SK-N-SH treated with all-trans-retinoic acid at 6 μM for 48 hours (cell line): Measurements from ENCODE around the gene CDC42.

Experiments used
- ATAC-seq: fragments of 200-7000 bp; cut with Tn5 transposase; 3 replicates; pipeline ENCODE4 v1.9.1; 2020; ENCODE audit warnings: mild to moderate bottlenecking, moderate library complexity
- ARNTL ChIP-seq: fragments of 450-650 bp; formaldehyde crosslinking; IDR thresholded peaks from 2 replicates; pipeline ENCODE4 v1.5.0; 2020; ENCODE audit warnings: low read depth, mild to moderate bottlenecking, moderate library complexity, borderline replicate concordance
- BACH2 ChIP-seq: fragments of 250-450 bp; sonication (Bioruptor Pico); IDR thresholded peaks from 2 replicates; pipeline ENCODE4 v1.9.0; 2021; ENCODE audit warnings: mild to moderate bottlenecking, borderline replicate concordance
- CSDC2 ChIP-seq: fragments of 250-450 bp; sonication (Bioruptor Pico); IDR thresholded peaks from 2 replicates; pipeline ENCODE4 v1.5.0; 2020; ENCODE audit warnings: mild to moderate bottlenecking, moderate library complexity
- ESRRG ChIP-seq: fragments of 250-450 bp; sonication (Bioruptor Pico); IDR thresholded peaks from 2 replicates; pipeline ENCODE4 v1.6.1; 2021; ENCODE audit warnings: mild to moderate bottlenecking
- GLIS3 ChIP-seq: fragments of 250-450 bp; sonication (Bioruptor Pico); IDR thresholded peaks from 2 replicates; pipeline ENCODE4 v1.5.0; 2020; ENCODE audit warnings: mild to moderate bottlenecking, moderate library complexity
- OSR1 ChIP-seq: fragments of 250-450 bp; sonication (Bioruptor Pico); IDR thresholded peaks from 2 replicates; pipeline ENCODE4 v1.8.0; 2022; ENCODE audit warnings: moderate library complexity, mild to moderate bottlenecking, inconsistent platforms
- RARB ChIP-seq: fragments of 250-450 bp; sonication (Bioruptor Pico); IDR thresholded peaks from 2 replicates; pipeline ENCODE4 v1.8.0; 2021; ENCODE audit warnings: mild to moderate bottlenecking, moderate library complexity
- SNAI2 ChIP-seq: fragments of 250-450 bp; sonication (Bioruptor Pico); IDR thresholded peaks from 2 replicates; pipeline ENCODE4 v1.5.0; 2020; ENCODE audit warnings: mild to moderate bottlenecking, moderate library complexity
- TCF4 ChIP-seq: fragments of 250-450 bp; sonication (Bioruptor Pico); IDR thresholded peaks from 2 replicates; pipeline ENCODE4 v1.8.0; 2021; ENCODE audit warnings: mild to moderate bottlenecking, moderate library complexity, borderline replicate concordance
- TOX ChIP-seq: fragments of 250-450 bp; sonication (Bioruptor Pico); IDR thresholded peaks from 2 replicates; pipeline ENCODE4 v1.8.0; 2021; ENCODE audit warnings: mild to moderate bottlenecking, moderate library complexity, borderline replicate concordance
- ZC3H10 ChIP-seq: fragments of 250-450 bp; sonication (Bioruptor Pico); IDR thresholded peaks from 2 replicates; pipeline ENCODE4 v1.5.1; 2021; ENCODE audit warnings: mild to moderate bottlenecking, moderate library complexity
- ZFP3 ChIP-seq: fragments of 250-450 bp; sonication (Bioruptor Pico); IDR thresholded peaks from 2 replicates; pipeline ENCODE4 v1.5.0; 2020; ENCODE audit warnings: mild to moderate bottlenecking, moderate library complexity
- ZFP30 ChIP-seq: fragments of 450-650 bp; formaldehyde crosslinking; IDR thresholded peaks from 2 replicates; pipeline ENCODE4 v1.5.0; 2022; ENCODE audit warnings: mild to moderate bottlenecking, moderate library complexity
- ZNF565 ChIP-seq: fragments of 450-650 bp; formaldehyde crosslinking; conservative IDR thresholded peaks from 2 replicates; pipeline ENCODE4 v1.5.0; 2020; ENCODE audit warnings: low read depth, mild to moderate bottlenecking, moderate library complexity
- ZNF70 ChIP-seq: fragments of 450-650 bp; formaldehyde crosslinking; IDR thresholded peaks from 2 replicates; pipeline ENCODE4 v1.5.0; 2020; ENCODE audit warnings: mild to moderate bottlenecking, moderate library complexity
- ZNF8 ChIP-seq: fragments of 450-650 bp; formaldehyde crosslinking; IDR thresholded peaks from 2 replicates; pipeline ENCODE4 v1.5.0; 2020; ENCODE audit warnings: mild to moderate bottlenecking, moderate library complexity
- TF ChIP-seq, protein P1 (sequence below): fragments of 250-450 bp; sonication (Bioruptor Pico); IDR thresholded peaks from 2 replicates; pipeline ENCODE4 v1.8.0; 2020; ENCODE audit warnings: mild to moderate bottlenecking, moderate library complexity, borderline replicate concordance
- TF ChIP-seq, protein P2 (sequence below): fragments of 250-450 bp; sonication (Bioruptor Pico); IDR thresholded peaks from 2 replicates; pipeline ENCODE4 v1.5.1; 2020; ENCODE audit warnings: low read depth, mild to moderate bottlenecking, moderate library complexity
- TF ChIP-seq, protein P3 (sequence below): fragments of 250-450 bp; sonication (Bioruptor Pico); IDR thresholded peaks from 2 replicates; pipeline ENCODE4 v1.8.0; 2021; ENCODE audit warnings: low read depth, mild to moderate bottlenecking, moderate library complexity, borderline replicate concordance
- TF ChIP-seq, protein P4 (sequence below): fragments of 250-450 bp; sonication (Bioruptor Pico); IDR thresholded peaks from 2 replicates; pipeline ENCODE4 v1.5.0; 2020; ENCODE audit warnings: mild to moderate bottlenecking, moderate library complexity
- TF ChIP-seq, protein P5 (sequence below): fragments of 250-450 bp; sonication (Bioruptor Pico); IDR thresholded peaks from 2 replicates; pipeline ENCODE4 v1.5.1; 2021; ENCODE audit warnings: mild to moderate bottlenecking, moderate library complexity

CDC42 gene

DNA sequence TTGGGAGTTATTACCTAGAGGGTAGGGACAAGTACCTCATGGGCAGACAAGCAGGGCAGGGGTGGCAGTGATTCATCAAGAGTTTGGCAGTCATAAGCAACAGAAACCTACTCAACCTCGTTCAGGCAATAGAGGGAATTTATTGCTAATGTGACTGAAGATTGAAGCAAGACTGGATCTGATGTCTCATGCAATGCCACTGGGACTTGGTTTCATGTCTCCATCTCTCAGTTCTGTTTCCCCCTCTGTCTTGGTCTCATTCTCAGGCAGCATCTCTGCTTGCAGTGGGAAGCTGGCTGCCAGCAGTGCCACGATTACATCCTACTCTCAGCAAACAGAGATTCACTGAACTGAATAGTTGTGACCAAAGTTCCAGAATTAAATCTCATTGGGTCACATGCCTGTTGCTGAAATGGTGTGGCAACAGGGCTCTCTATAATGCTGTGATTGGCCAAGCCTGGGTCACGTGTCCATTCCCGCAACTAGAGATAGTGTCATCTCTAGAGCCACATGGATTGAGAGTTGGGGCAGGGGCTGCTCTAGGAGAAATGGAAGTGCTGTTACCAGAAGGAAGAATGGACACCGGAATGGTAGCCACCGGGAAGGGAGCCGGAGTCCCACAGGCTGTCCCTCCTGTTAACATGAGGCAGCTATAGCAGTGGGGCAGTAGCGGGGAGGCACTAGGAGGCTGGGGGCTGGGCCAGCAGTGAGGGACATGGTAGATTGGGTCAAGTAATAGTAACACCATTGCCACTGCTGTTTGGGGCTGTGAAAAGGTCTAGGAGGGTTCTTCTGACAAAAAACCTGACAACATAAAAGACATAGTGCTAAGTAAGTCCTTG lies 3.9 kb upstream of the CDC42 start:
- ATAC-seq: no peak

DNA sequence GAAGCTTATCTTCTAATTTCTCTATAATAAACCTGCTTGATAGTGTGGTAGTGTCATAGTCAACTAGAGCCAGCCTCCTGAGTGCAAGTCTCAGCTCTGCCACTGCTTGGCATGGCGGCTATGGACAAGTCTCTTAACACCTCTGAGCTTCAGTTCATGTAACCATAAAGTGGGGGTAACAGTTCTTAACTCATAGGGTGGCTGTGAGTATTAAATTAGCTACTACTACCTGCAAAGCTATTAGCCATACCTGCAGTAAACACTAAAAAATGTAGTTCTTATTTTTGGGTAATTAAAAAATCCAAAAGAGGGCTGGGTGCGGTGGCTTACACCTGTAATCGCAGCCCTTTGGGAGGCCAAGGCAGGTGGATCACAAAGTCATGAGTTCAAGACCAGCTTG lies 2.2 kb upstream of the CDC42 start:
- no peak for ATAC-seq
- TF ChIP-seq, protein P1, sequence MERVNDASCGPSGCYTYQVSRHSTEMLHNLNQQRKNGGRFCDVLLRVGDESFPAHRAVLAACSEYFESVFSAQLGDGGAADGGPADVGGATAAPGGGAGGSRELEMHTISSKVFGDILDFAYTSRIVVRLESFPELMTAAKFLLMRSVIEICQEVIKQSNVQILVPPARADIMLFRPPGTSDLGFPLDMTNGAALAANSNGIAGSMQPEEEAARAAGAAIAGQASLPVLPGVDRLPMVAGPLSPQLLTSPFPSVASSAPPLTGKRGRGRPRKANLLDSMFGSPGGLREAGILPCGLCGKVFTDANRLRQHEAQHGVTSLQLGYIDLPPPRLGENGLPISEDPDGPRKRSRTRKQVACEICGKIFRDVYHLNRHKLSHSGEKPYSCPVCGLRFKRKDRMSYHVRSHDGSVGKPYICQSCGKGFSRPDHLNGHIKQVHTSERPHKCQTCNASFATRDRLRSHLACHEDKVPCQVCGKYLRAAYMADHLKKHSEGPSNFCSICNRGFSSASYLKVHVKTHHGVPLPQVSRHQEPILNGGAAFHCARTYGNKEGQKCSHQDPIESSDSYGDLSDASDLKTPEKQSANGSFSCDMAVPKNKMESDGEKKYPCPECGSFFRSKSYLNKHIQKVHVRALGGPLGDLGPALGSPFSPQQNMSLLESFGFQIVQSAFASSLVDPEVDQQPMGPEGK (CRISPR knock-in tag): no peak
- TF ChIP-seq OSR1 (no peak), ZFP30 (no peak), ZC3H10 (CRISPR knock-in tag) (no peak), ZNF565 (CRISPR knock-in tag) (no peak), ZNF8 (no peak), ESRRG (CRISPR knock-in tag) (no peak), GLIS3 (no peak), TOX (CRISPR knock-in tag) (no peak), RARB (CRISPR knock-in tag) (no peak), ZFP3 (CRISPR knock-in tag) (no peak), ZNF70 (CRISPR knock-in tag) (no peak), ARNTL (CRISPR knock-in tag) (no peak), BACH2 (no peak), TCF4 (CRISPR knock-in tag) (no peak), CSDC2 (CRISPR knock-in tag) (no peak)
- TF ChIP-seq, protein P2, sequence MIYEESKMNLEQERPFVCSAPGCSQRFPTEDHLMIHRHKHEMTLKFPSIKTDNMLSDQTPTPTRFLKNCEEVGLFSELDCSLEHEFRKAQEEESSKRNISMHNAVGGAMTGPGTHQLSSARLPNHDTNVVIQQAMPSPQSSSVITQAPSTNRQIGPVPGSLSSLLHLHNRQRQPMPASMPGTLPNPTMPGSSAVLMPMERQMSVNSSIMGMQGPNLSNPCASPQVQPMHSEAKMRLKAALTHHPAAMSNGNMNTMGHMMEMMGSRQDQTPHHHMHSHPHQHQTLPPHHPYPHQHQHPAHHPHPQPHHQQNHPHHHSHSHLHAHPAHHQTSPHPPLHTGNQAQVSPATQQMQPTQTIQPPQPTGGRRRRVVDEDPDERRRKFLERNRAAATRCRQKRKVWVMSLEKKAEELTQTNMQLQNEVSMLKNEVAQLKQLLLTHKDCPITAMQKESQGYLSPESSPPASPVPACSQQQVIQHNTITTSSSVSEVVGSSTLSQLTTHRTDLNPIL (CRISPR knock-in tag): no peak
- TF ChIP-seq, protein P3, sequence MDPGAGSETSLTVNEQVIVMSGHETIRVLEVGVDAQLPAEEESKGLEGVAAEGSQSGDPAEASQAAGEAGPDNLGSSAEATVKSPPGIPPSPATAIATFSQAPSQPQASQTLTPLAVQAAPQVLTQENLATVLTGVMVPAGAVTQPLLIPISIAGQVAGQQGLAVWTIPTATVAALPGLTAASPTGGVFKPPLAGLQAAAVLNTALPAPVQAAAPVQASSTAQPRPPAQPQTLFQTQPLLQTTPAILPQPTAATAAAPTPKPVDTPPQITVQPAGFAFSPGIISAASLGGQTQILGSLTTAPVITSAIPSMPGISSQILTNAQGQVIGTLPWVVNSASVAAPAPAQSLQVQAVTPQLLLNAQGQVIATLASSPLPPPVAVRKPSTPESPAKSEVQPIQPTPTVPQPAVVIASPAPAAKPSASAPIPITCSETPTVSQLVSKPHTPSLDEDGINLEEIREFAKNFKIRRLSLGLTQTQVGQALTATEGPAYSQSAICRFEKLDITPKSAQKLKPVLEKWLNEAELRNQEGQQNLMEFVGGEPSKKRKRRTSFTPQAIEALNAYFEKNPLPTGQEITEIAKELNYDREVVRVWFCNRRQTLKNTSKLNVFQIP (CRISPR knock-in tag): no peak
- TF ChIP-seq, protein P4, sequence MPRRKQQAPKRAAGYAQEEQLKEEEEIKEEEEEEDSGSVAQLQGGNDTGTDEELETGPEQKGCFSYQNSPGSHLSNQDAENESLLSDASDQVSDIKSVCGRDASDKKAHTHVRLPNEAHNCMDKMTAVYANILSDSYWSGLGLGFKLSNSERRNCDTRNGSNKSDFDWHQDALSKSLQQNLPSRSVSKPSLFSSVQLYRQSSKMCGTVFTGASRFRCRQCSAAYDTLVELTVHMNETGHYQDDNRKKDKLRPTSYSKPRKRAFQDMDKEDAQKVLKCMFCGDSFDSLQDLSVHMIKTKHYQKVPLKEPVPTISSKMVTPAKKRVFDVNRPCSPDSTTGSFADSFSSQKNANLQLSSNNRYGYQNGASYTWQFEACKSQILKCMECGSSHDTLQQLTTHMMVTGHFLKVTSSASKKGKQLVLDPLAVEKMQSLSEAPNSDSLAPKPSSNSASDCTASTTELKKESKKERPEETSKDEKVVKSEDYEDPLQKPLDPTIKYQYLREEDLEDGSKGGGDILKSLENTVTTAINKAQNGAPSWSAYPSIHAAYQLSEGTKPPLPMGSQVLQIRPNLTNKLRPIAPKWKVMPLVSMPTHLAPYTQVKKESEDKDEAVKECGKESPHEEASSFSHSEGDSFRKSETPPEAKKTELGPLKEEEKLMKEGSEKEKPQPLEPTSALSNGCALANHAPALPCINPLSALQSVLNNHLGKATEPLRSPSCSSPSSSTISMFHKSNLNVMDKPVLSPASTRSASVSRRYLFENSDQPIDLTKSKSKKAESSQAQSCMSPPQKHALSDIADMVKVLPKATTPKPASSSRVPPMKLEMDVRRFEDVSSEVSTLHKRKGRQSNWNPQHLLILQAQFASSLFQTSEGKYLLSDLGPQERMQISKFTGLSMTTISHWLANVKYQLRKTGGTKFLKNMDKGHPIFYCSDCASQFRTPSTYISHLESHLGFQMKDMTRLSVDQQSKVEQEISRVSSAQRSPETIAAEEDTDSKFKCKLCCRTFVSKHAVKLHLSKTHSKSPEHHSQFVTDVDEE (CRISPR knock-in tag): no peak

More for the DNA sequence above, 3.9 kb upstream of the CDC42 start:
- TF ChIP-seq ZFP30 (no peak), ZC3H10 (CRISPR knock-in tag) (no peak), SNAI2 (CRISPR knock-in tag) (no peak), RARB (CRISPR knock-in tag) (no peak)
- TF ChIP-seq, all 23 proteins: peak for 0

DNA sequence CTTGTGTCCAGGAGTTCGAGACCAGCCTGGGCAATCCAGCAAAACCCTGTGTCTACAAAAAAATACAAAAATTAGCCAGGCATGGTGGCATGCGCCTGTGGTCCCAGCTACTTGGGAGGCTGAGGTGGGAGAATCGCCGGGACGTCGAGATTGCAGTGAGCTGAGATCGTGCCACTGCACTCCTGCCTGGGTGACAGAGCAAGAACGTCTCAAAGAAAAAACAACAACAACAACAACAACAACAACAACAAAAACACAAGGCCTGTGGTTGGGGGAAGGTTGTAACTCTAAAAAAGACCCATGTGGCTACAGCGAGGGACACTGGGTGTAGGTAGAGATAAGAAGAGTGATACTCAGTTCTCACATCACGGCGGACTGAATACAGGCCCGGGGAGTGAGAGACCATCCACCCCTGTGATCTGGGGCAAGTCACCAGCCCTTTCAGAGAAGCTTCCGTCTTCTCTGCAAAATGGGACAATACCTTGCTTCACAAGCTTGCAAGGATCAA lies 848 bp upstream of the CDC42 start:
- no peak for ATAC-seq
- TF ChIP-seq, protein P5, sequence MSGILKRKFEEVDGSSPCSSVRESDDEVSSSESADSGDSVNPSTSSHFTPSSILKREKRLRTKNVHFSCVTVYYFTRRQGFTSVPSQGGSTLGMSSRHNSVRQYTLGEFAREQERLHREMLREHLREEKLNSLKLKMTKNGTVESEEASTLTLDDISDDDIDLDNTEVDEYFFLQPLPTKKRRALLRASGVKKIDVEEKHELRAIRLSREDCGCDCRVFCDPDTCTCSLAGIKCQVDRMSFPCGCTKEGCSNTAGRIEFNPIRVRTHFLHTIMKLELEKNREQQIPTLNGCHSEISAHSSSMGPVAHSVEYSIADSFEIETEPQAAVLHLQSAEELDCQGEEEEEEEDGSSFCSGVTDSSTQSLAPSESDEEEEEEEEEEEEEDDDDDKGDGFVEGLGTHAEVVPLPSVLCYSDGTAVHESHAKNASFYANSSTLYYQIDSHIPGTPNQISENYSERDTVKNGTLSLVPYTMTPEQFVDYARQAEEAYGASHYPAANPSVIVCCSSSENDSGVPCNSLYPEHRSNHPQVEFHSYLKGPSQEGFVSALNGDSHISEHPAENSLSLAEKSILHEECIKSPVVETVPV (CRISPR knock-in tag): no peak
- TF ChIP-seq CSDC2 (CRISPR knock-in tag) (no peak), ZNF8 (no peak), BACH2 (no peak), TOX (CRISPR knock-in tag) (no peak), ZFP3 (CRISPR knock-in tag) (no peak), ZFP30 (no peak), RARB (CRISPR knock-in tag) (no peak), ZC3H10 (CRISPR knock-in tag) (no peak), ZNF565 (CRISPR knock-in tag) (no peak), ESRRG (CRISPR knock-in tag) (no peak)
- TF ChIP-seq, protein P2 (CRISPR knock-in tag): no peak
- TF ChIP-seq, protein P3 (CRISPR knock-in tag): no peak
- TF ChIP-seq, protein P1 (CRISPR knock-in tag): no peak
